NCI-H446 treated with DMSO at 0.1 percent for 48 hours (cell line): ENCODE measurements around the gene BRWD1.
"Not testable (repeated sequence)": the region's sequence is repeated elsewhere in the genome, so short reads cannot be mapped to it uniquely, and the experiment has no call there.

Experiments
- DNase-seq: peaks from one replicate; lab custom pipeline; 2025; lab: John Stamatoyannopoulos, UW

BRWD1 gene

GRCh38 chr21:39281853-39282252, 31.6 kb downstream of the BRWD1 start:
- no peak for DNase-seq

GRCh38 chr21:39281207-39281606, 32.2 kb downstream of the BRWD1 start:
- DNase-seq = no peak

- DNase-seq = no peak
These were observed 43.8 kb downstream of the BRWD1 start for GRCh38 chr21:39269620-39270019.

GRCh38 chr21:39265603-39266002, 47.8 kb downstream of the BRWD1 start:
- DNase-seq = no peak

GRCh38 chr21:39263372-39263771, 50.1 kb downstream of the BRWD1 start:
- DNase-seq = no peak

GRCh38 chr21:39258207-39258606, 55.2 kb downstream of the BRWD1 start:
- no peak for DNase-seq

GRCh38 chr21:39251326-39251725, 62.1 kb downstream of the BRWD1 start:
- DNase-seq = no peak

- no peak for DNase-seq
These were observed 75.2 kb downstream of the BRWD1 start for GRCh38 chr21:39238275-39238674.

- no peak for DNase-seq
These were observed 80.6 kb downstream of the BRWD1 start for GRCh38 chr21:39232861-39233291.

GRCh38 chr21:39224930-39225329, 88.5 kb downstream of the BRWD1 start:
- no peak for DNase-seq

- no peak for DNase-seq
These were observed 91.4 kb downstream of the BRWD1 start for GRCh38 chr21:39221997-39222486.

GRCh38 chr21:39221282-39221996, 92.0 kb downstream of the BRWD1 start:
- no peak for DNase-seq

GRCh38 chr21:39220875-39221274, 92.6 kb downstream of the BRWD1 start:
- DNase-seq = not testable (repeated sequence)

- DNase-seq = no peak
These were observed 93.3 kb downstream of the BRWD1 start for GRCh38 chr21:39220150-39220549.

- no peak for DNase-seq
These were observed 95.4 kb downstream of the BRWD1 start for GRCh38 chr21:39218082-39218409.

- DNase-seq = peak; percentile 82
These were observed 95.9 kb downstream of the BRWD1 start for GRCh38 chr21:39217356-39218081.

GRCh38 chr21:39216290-39216689, 97.1 kb downstream of the BRWD1 start:
- DNase-seq = no peak

- no peak for DNase-seq
These were observed 98.4 kb downstream of the BRWD1 start for GRCh38 chr21:39215078-39215477.

- DNase-seq = no peak
These were observed 104.1 kb downstream of the BRWD1 start for GRCh38 chr21:39209334-39209688.

GRCh38 chr21:39208624-39209333, 104.7 kb downstream of the BRWD1 start:
- DNase-seq = no peak

GRCh38 chr21:39204134-39204533, 109.3 kb downstream of the BRWD1 start:
- DNase-seq = no peak

GRCh38 chr21:39198800-39199199, 114.6 kb downstream of the BRWD1 start:
- DNase-seq = no peak
